Activated CD4-positive, alpha-beta T cell treated with anti-CD3 and anti-CD28 coated beads for 36 hours (primary cell): Measurements from ENCODE around the gene KREMEN2. TPM values are rescaled to one million over a fixed set of nuclear protein-coding genes. Genes with fewer than 3 reads are reported as not detected.

Experiments used
- ATAC-seq: fragments of 200-7000 bp; cut with Tn5 transposase; one replicate; pipeline ENCODE4 v1.10.0; 2021; ENCODE audit warnings: mild to moderate bottlenecking, moderate library complexity
- CTCF ChIA-PET: fragments of 350-600 bp; sonication (Branson Sonifier 250); formaldehyde crosslinking; loops from one replicate; lab custom pipeline; 2021; ENCODE audit warnings: antibody characterized with exemption; lab: Charles Lee
- POLR2A ChIA-PET: fragments of 350-600 bp; sonication (Branson Sonifier 250); formaldehyde crosslinking; loops from one replicate; lab custom pipeline; 2021; ENCODE audit warnings: antibody characterized with exemption, inconsistent platforms; lab: Charles Lee
- DNase-seq: peaks from one replicate; pipeline ENCODE4 v3.0.0-alpha.2; 2020
- H3K27ac Mint-ChIP-seq: one replicate; pipeline ENCODE4 v1.8.0; 2021; ENCODE audit warnings: mixed read lengths
- H3K27me3 Mint-ChIP-seq: one replicate; pipeline ENCODE4 v1.8.0; 2021; ENCODE audit warnings: mixed read lengths
- H3K36me3 Mint-ChIP-seq: one replicate; pipeline ENCODE4 v1.8.0; 2021; ENCODE audit warnings: low read depth, mixed read lengths
- H3K4me1 Mint-ChIP-seq: one replicate; pipeline ENCODE4 v1.8.0; 2021; ENCODE audit warnings: mixed read lengths
- H3K4me3 Mint-ChIP-seq: one replicate; pipeline ENCODE4 v1.8.0; 2021; ENCODE audit warnings: mild to moderate bottlenecking, moderate library complexity, mixed read lengths
- H3K9me3 Mint-ChIP-seq: one replicate; pipeline ENCODE4 v1.8.0; 2021; ENCODE audit warnings: low read depth, mixed read lengths
- intact Hi-C, 2 experiments: fragments of 100-400 bp; cut with DNase I in 1 of 2; cut with micrococcal nuclease in 1 of 2; formaldehyde crosslinking; loops; one replicate each; pipeline versions ENCODE4 v1.14.2 to v1.15.1; 2022 to 2024; cut with DNase I, micrococcal nuclease
- total RNA-seq, 2 experiments: library from RNA; stranded (reverse); gene quantifications; one replicate each; pipeline ENCODE4 v1.2.3, GENCODE V29; 2021

The KREMEN2 gene
- total RNA-seq, 2 experiments from 2014 or later, result not detected

DNA sequence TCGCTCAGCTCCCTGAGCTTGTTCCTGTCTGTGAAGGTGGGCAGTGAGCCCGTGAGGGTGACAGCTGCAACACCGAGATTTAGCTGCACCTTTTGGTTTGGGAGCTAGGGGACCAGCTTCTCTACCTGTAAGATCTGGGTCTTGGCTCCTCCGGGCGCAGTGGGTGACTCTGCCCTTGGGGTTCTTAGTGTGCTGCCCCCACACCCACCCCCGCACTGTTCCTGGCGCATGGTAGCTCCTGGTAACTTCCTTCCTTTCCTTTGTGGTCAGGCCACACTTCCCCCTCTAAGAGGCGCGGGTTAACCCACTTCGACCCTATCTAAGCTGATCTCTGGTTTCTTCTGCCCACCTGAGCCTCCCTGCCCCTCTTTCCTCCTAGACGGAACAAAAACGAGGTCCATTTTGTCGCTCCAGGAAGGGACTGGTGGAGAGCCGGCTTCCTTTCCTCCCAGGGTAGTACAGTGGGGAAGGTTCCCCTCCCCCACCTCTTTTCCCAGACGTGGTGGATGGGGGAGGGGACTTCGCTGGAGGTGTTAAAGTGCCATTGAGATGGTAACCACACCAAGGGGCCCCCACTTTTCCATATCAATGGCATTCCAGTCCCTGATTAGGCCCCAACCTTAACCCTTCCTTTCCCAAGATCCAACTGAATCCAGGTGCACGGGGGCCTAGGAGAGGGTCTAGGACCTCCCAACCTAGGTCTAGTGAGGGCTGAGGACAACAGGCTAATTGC is 44.0 kb downstream of the KREMEN2 start:
- intact Hi-C loops, result no loop called here
- peaks cover 11% of the 10 kb centered on the region for H3K27me3 Mint-ChIP-seq
- no peaks in the 10 kb centered on the region for H3K9me3 Mint-ChIP-seq
- ATAC-seq (no peak), DNase-seq (peak; percentile 25)
- no peaks in the 10 kb centered on the region for H3K36me3 Mint-ChIP-seq
- H3K27ac Mint-ChIP-seq, result no peak overlapping the region
- H3K4me1 Mint-ChIP-seq, result peaks cover 26% of the 10 kb centered on the region
- POLR2A ChIA-PET, result interaction anchor here (0.6 to 1.0 kb wide), 3 partner anchors 12 to 1262 kb away, joined by 3 to 5 read pairs (median 3); partner anchors contain the start of gene TNFRSF12A
- CTCF ChIA-PET, result interaction anchor here (0.5 to 9.6 kb wide), 7 partner anchors 12 to 51 kb away, joined by 3 to 130 read pairs (median 3); partner anchors contain the start of gene TNFRSF12A
- H3K4me3 Mint-ChIP-seq, result no peak overlapping the region

DNA sequence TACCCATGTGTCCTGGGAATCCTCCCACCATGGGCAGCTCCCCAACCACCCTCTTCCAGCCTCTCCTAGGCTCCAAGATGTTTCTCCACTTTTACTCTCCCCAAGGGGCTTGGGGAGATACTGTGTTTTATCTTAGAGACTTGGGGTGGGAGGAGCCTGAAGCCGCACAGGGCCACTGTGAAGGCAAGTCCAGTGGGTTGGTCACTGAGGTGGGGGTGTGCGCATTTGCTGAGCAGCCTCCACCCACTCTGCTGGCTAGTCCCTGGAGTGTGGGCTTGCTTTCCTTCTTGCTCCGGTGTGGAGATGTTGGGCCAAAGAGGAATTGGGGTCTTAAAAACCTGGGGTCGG is 44.6 kb downstream of the KREMEN2 start:
- Mint-ChIP-seq H3K27ac (no peak overlapping the region), H3K36me3 (no peaks in the 10 kb centered on the region), H3K4me3 (no peak overlapping the region), H3K27me3 (peaks cover 11% of the 10 kb centered on the region), H3K4me1 (peaks cover 26% of the 10 kb centered on the region), H3K9me3 (no peaks in the 10 kb centered on the region)
- ATAC-seq, result no peak
- intact Hi-C loops, result no loop called here
- no peak for DNase-seq
- ChIA-PET CTCF (interaction anchor here (0.5 kb wide), 1 partner anchor 22 kb away, joined by 3 read pairs; no protein-coding TSS in a partner anchor), POLR2A (no interaction called here)

DNA sequence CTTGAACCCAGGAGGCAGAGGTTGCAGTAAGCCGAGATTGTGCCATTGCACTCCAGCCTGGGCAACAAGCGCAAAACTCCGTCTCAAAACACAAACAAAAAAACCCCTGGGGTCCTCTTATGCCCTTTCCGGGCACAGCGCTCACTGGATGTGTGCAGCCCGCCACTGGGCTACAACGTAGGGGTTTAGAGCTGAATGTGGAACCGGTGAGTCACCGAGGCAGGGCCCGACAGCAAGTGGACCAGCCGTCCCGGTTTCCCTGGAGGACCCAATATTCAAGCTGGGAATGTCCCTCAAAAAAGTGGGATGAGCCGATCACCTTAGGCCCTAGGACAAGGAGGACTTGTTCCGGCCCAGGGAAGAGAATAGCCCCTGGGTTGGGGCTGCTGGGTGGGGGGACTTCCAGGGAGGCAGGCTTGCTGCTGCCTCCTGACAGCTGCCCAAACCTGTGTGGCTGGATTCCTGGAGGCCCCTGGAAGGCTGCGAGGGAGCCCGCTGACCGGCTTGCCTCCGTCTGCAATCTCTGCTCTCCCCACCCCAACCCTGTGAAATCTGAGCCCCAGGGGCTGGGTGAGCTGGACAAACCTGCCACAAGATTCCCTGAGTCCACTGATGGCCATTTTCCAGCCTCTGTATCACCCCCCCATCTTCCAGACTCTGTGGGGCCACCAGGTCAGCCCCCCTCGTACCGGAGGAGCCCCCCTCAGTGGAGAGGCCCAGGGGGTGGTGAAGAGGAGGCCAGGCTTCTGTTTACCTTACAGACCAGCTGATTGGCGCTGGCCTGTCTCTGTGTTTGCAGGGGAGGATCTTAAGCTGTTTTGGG is 45.7 kb downstream of the KREMEN2 start:
- Mint-ChIP-seq H3K27ac (no peak overlapping the region), H3K27me3 (peaks cover 11% of the 10 kb centered on the region), H3K9me3 (no peaks in the 10 kb centered on the region), H3K36me3 (no peaks in the 10 kb centered on the region), H3K4me1 (peaks cover 26% of the 10 kb centered on the region), H3K4me3 (no peak overlapping the region)
- DNase-seq (no peak), ATAC-seq (no peak)
- intact Hi-C loops, result no loop called here
- ChIA-PET POLR2A (interaction anchor here (0.9 kb wide), 1 partner anchor 92 kb away, joined by 4 read pairs; no protein-coding TSS in a partner anchor), CTCF (interaction anchor here (0.6 to 1.4 kb wide), 5 partner anchors 19 to 561 kb away, joined by 3 to 6 read pairs (median 4); no protein-coding TSS in a partner anchor)

DNA sequence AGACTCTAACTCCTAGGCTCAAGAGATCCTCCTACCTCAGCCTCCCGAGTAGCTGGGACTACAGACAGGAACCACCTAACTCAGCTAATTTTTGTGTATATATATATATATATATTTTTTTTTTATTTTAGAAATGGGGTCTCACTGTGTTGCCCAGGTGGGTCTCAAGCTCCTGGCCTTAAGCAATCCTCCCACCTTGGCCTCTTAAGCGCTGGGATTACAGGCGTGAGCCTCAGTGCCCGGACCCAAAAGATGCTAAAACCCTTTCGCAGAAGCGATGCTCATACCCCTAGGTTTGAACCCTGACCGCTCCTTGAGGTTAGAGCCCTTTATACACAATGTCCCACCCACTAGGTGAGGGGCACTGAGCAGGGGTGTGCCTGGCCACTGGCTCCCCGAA is 46.4 kb downstream of the KREMEN2 start:
- H3K4me3 Mint-ChIP-seq, result no peak overlapping the region
- H3K9me3 Mint-ChIP-seq, result no peaks in the 10 kb centered on the region
- H3K4me1 Mint-ChIP-seq, result peaks cover 26% of the 10 kb centered on the region
- H3K27me3 Mint-ChIP-seq, result peaks cover 11% of the 10 kb centered on the region
- H3K36me3 Mint-ChIP-seq, result no peaks in the 10 kb centered on the region
- DNase-seq, result no peak
- CTCF ChIA-PET, result interaction anchor here (0.7 to 1.4 kb wide), 3 partner anchors 18 to 562 kb away, joined by 3 to 5 read pairs (median 4); no protein-coding TSS in a partner anchor
- intact Hi-C loops, result no loop called here
- no peak overlapping the region for H3K27ac Mint-ChIP-seq
- ATAC-seq, result no peak
- POLR2A ChIA-PET, result no interaction called here

DNA sequence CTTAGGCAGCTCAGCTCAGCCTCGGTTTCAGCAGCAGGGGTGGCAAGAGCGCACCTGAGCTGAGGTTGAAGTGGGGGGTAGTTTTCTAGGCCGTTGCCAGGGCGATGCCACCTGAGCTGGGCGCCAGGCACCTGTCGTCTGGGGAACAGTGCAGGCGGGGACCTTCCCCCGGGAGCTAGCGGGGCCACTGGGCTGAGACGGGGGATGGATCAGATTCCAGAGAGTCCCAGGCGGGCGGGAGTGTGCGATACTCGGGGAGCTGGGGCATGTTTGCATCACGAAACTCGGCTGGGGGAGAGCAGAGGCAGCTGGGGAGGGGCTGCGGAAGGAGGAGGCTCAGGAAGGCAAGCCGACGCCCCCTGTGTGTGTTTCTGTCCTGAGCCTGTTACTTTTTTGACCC is 48.2 kb downstream of the KREMEN2 start:
- Mint-ChIP-seq H3K9me3 (no peaks in the 10 kb centered on the region), H3K27me3 (peaks cover 7% of the 10 kb centered on the region), H3K4me3 (no peak overlapping the region), H3K36me3 (no peaks in the 10 kb centered on the region), H3K4me1 (peaks cover 19% of the 10 kb centered on the region), H3K27ac (no peak overlapping the region)
- ATAC-seq (no peak), DNase-seq (no peak)
- ChIA-PET POLR2A (no interaction called here), CTCF (interaction anchor here (0.5 to 1.1 kb wide), 5 partner anchors 20 to 1239 kb away, joined by 3 to 4 read pairs (median 3); no protein-coding TSS in a partner anchor)
- intact Hi-C loops, result no loop called here

DNA sequence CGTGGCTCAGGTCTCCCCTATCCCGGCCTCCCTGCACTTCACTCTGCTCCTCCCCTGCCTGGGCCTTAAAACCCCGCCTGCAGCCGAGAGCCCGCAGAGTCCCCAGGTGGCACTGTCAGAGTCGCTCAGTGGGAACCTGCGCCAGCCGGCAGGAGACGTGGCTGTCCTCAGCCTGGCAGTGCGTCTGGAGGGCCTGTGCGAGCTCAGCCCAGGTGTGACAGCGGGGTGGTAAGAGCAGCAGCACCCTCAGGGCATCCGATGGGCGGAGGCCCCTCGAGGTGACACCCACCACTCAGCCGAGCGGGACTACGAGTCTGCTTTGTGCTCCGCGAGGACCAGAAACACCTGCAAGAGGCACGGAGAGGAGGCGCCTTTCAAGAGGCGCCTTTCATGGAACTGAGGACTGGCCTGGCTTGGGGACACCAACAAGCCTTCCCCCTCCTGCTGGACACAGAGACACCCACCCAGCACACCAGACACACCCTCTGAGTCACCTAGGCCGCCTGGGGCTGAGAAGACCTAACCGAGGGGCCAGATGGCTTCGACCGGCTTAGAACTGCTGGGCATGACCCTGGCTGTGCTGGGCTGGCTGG is 48.8 kb downstream of the KREMEN2 start, which contains the start of gene CLDN9:
TSS of gene CLDN9 (plus strand) at position 96 of the 593 bp plus-strand sequence. CDS start at position 536, 440 bp downstream.
- ATAC-seq, result peak; percentile 34
- no peak within 1 kb of the TSS for H3K4me3 Mint-ChIP-seq
- H3K27ac Mint-ChIP-seq, result no peak within 1 kb of the TSS
- H3K9me3 Mint-ChIP-seq, result no peaks in the 10 kb centered on the region
- peak; percentile 39 for DNase-seq
- peaks cover 7% of the 10 kb centered on the region for H3K27me3 Mint-ChIP-seq
- POLR2A ChIA-PET, result no interaction called here
- H3K4me1 Mint-ChIP-seq, result peaks cover 12% of the 10 kb centered on the region
- CTCF ChIA-PET, result interaction anchor here (0.7 to 1.1 kb wide), 3 partner anchors 19 to 117 kb away, joined by 3 to 4 read pairs (median 3); no protein-coding TSS in a partner anchor
- intact Hi-C loops, result no loop called here
- no peaks in the 10 kb centered on the region for H3K36me3 Mint-ChIP-seq

DNA sequence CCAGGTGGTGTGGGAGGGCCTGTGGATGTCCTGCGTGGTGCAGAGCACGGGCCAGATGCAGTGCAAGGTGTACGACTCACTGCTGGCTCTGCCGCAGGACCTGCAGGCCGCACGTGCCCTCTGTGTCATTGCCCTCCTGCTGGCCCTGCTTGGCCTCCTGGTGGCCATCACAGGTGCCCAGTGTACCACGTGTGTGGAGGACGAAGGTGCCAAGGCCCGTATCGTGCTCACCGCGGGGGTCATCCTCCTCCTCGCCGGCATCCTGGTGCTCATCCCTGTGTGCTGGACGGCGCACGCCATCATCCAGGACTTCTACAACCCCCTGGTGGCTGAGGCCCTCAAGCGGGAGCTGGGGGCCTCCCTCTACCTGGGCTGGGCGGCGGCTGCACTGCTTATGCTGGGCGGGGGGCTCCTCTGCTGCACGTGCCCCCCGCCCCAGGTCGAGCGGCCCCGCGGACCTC is 49.4 kb downstream of the KREMEN2 start:
- Mint-ChIP-seq H3K36me3 (no peaks in the 10 kb centered on the region), H3K4me3 (no peak overlapping the region), H3K27ac (no peak overlapping the region), H3K9me3 (no peaks in the 10 kb centered on the region), H3K4me1 (peaks cover 12% of the 10 kb centered on the region), H3K27me3 (peaks cover 11% of the 10 kb centered on the region)
- ATAC-seq, result no peak
- CTCF ChIA-PET, result interaction anchor here (0.7 kb wide), 1 partner anchor 18 kb away, joined by 4 read pairs; no protein-coding TSS in a partner anchor
- DNase-seq, result no peak
- POLR2A ChIA-PET, result no interaction called here
- intact Hi-C loops, result no loop called here

DNA sequence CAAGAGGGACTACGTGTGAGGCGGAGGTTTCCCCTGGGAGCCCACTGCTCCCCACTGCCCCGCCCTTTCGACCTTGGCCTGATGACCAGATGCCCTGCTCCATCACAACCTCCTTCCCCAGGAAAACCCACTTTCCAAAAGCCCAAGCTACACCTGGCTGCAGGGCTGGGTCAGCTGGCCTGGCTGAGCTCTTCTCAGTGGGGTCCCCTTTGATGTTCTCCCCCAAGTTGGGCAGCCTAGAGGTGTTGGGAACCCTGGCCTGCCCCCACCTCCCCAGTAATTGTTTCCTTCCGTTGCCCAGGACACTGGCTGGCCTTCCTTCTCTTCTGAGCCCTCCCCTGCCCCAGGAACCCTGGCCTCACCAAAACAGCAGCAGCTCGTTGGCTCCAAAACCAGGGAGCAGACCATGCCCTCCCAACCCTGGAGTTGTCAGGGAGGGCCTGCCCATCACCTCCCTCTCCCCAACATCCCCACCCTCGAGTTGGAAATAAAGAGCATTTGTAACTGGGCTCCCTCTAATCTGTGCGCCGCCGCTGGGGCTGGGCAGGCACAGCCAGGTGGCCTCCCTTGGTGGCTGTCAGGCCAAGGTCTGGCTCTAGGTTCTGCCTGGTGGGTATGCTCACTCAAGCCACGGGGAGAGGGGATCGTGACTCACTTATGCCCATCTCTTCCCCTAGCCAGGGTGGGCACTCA is 50.1 kb downstream of the KREMEN2 start:
- Mint-ChIP-seq H3K27me3 (peaks cover 11% of the 10 kb centered on the region), H3K4me3 (no peak overlapping the region), H3K27ac (no peak overlapping the region), H3K4me1 (peaks cover 10% of the 10 kb centered on the region), H3K9me3 (no peaks in the 10 kb centered on the region), H3K36me3 (no peaks in the 10 kb centered on the region)
- ChIA-PET CTCF (interaction anchor here (0.7 kb wide), 1 partner anchor 17 kb away, joined by 4 read pairs; no protein-coding TSS in a partner anchor), POLR2A (no interaction called here)
- ATAC-seq (no peak), DNase-seq (no peak)
- intact Hi-C loops, result no loop called here

DNA sequence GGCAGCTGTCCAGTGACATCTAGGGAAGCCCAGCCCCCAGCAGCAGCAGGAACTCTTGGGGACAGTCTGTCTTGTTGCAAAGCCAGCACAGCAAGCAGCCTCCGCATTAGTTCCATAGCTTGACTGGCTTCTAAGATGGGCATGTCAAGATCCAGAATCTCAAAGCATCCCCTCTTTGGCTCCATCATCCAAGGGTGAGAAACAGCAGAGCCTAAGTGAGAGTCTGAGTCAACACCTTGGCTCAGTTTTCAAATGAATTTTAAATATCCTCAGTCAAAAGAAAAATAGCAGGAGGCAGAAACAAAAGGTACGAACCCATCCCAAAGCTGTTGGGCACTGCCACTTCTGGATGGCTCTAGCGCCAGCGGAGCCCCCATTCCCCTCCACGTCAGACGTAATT is 50.9 kb downstream of the KREMEN2 start:
- Mint-ChIP-seq H3K4me3 (no peak overlapping the region), H3K36me3 (no peaks in the 10 kb centered on the region), H3K27ac (no peak overlapping the region), H3K27me3 (peaks cover 12% of the 10 kb centered on the region), H3K9me3 (no peaks in the 10 kb centered on the region), H3K4me1 (peaks cover 15% of the 10 kb centered on the region)
- intact Hi-C loops, result no loop called here
- ChIA-PET CTCF (interaction anchor here (1.2 kb wide), 1 partner anchor 17 kb away, joined by 3 read pairs; no protein-coding TSS in a partner anchor), POLR2A (no interaction called here)
- no peak for ATAC-seq
- DNase-seq, result no peak

DNA sequence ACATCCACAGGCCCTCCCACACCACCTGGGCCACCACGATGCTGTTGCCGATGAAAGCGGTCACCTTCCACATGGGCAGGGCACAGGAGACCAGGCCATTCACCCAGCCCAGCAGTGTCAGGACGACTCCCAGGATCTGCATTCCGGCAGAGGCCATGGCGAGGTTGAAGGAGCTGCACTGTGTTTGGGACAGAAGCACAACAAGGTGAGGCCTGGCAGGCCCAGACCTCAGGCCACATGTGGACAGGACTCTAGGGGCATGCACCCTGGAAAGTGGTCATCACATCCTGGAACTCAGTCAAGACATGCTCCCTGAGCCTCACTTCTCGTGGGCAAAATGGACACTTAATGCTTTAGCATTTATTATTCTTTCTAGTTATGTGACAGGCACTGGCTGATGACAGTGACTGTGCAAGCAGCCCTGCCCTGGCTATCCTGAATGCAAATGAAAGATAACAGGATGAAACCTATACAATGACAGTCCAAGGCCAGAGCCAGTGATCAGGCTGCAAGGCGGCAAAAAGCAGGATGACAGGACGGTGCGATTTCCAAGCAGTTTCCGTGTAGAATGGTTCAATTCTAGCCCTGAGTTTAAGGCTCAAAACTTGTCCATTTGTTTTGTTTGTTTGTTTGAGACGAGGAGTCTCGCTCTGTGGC is 51.9 kb downstream of the KREMEN2 start:
- Mint-ChIP-seq H3K4me3 (no peak overlapping the region), H3K4me1 (peaks cover 20% of the 10 kb centered on the region), H3K27ac (no peak overlapping the region), H3K36me3 (no peaks in the 10 kb centered on the region), H3K9me3 (no peaks in the 10 kb centered on the region), H3K27me3 (peaks cover 13% of the 10 kb centered on the region)
- no peak for DNase-seq
- POLR2A ChIA-PET, result no interaction called here
- CTCF ChIA-PET, result interaction anchor here (1.2 kb wide), 1 partner anchor 16 kb away, joined by 3 read pairs; no protein-coding TSS in a partner anchor
- intact Hi-C loops, result no loop called here
- no peak for ATAC-seq
